Left renal cortex interstitium (tissue), 4 donors: ENCODE measurements around the gene ENAH. TPM values are rescaled to one million over a fixed set of nuclear protein-coding genes. Genes with fewer than 3 reads are reported as not detected.
"Not testable (repeated sequence)": the region's sequence is repeated elsewhere in the genome, so short reads cannot be mapped to it uniquely, and the experiment has no call there.

Experiments used
- DNase-seq, 4 donors: peaks; one replicate each; pipeline ENCODE4 v3.0.0-alpha.2; 2013; ENCODE audit warnings: low read depth in 4 of 4, low spot score in 2 of 4, missing footprints in 1 of 4
- polyA plus RNA-seq, 4 donors: library from polyadenylated mRNA; unstranded; fragments of 120-200 nt; gene quantifications; one replicate each; pipeline ENCODE4 v1.2.1, GENCODE V29; 2013; ENCODE audit not compliant: insufficient read length in 4 of 4

The ENAH gene
- polyA plus RNA-seq, 4 donors: 97.9 to 114 (median 105) TPM

DNA sequence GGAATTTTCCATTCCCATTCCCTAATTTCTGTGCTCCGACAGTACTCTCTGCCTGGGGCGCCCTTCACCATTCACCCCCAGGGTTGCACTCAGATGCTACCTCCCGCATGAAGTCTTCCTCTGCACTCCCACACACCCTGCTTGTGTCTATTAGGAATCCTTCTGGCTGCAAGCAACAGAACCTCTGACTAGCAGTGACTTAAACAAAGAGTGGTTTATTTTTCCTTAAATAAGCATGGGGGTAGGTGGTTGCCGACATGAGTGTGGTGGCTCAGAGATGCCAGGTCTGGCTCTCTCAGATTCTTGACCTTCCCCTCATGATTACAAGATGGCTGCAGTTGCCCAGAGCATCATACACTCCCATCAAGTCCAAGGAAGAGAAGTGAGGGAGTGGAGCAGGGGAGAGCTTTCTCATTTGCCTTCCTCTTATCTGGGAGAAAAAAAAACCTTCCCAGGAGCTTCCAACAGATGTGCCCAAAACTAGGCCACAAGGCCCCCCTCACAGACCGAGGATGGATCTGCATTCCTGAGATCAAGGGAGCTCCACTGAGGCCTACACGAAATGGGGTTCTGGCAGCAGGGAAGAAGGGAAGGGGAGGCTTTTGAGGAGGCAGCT lies 175.5 kb downstream of the ENAH start:
- no peak for DNase-seq

DNA sequence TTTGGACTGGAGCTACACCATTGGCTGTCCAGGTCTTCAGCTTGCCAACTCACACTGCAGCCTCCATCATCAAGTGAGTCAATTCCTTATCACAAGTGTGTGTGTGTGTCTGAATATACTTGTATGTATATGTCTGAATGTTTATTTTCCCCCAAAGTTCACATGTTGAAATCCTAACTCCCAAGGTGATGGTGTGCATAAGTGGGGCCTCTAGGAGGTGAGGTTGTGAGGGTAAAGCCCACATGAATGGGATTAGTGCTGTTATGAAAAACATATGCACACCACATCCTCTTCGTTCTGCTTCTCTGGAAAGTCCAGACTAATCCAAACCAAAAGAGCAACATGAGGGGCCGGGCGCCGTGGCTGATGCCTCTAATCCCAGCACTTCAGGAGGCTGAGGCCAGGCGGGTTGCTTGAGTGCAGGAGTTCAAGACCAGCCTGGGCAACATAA lies 176.4 kb downstream of the ENAH start:
- DNase-seq: no peak

DNA sequence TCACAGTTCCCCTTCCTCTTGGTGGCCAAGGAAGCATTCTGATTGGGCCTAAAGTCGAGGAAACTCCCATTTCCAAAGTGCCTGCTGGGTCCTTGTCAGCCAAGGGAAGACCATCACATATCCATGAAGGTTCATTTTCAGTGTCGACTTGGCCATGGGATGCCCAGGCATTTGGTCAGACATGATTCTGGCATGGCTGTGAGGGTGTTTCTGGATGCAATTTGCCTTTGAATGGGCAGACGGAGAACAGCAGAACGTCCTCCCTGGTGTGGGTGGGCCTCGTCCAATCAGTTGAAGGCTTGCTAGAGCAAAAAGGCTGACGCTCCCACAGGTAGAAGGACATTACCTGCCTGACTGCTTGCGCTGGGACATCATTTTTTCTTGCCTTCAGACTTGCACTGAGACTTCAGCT lies 176.8 kb downstream of the ENAH start:
- DNase-seq: no peak

DNA sequence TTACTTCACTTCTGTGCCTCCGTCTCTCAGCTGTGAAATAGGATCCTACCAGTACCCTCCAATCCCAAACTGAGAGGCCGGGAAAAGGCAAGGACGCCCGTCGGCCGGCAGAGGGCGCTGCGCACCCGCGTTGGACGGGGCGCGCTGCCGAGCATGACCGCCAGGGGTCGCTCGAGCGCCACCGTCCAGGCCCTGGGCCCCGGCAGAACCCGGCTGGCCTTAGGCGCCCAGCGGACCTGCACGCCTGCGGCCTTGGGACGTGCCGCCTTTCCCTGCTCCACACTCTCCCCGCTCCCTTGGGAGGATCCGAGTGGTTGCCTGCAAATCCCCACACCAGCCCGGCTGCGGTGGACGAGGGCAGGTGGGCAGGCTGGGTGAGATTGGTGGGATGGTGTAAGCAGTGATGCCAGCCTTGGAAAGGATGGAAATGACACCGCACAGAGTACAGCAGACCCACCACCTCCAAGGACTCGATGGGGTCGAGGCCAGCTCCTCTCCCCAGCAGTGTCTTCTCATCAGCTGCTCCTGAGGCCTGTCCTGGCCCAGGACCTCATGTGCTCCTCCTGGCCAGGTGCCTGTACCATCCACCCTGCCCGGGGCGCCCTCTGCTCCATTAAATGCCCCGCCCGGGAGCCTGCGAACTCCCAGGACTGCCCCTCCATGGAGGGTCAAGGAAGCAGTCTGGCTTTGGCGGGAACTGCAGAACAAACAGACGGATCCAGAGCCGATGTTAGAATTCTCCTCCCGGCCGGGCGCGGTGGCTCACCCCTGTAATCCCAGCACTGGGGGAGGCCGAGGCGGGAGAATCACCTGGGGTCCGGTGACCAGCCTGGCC lies 177.7 kb downstream of the ENAH start:
- peak; percentile 41 to 64 (median 54) for DNase-seq

DNA sequence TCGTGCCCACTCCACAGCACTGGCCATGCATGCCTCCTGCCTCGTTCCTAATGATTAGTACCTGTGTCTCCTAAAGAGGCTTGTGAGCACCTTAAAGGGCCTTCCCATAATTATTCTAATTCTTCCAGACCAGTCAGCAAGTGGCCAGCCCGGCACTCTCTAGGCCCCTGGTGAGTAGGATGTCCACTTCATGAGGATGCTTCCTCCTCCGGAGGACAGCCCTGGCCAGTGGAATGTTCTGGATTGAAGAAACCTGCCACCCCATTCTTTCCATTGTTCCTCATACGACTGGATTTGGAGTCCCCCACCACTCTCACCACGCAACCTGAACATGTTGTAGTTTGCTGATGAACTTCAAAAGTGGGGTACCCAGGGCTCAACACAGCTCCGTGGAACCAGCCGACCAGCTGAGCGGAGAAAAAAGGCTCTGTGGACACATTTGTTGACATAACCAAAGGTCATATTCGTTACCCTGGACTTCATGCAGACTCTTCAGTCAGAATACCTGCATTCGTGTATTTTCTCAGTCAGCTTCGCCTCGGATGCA lies 178.4 kb downstream of the ENAH start:
- DNase-seq: no peak

DNA sequence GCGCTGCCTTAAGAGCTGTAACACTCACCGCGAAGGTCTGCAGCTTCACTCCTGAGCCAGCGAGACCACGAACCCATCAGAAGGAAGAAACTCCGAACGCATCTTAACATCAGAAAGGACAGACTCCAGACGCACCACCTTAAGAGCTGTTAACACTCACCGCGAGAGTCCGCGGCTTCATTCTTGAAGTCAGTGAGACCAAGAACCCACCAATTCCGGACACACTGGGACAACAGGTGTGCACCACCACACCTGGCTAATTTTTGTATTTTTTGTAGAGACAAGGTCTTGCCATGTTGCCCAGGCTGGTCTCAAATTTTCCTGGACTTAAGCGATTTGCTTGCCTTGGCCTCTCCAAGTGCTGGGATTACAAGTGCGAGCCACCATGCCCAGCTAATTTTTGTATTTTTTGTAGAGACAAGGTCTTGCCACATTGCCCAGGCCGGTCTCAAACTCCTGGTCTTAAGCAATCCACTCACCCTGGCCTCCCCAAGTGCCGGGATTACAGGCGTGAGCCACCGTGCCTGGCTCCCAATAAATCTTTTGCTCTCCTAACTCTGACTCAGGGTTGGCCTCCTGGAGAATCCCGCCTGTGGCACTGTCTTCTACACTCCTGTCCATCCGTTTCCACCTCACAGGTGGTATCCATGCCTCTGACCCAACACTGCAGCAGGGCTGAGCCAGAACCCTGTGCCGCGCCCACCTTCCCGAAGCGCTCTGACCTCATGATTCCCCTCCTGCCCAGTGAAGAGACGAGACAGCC lies 179.1 kb downstream of the ENAH start:
- not testable (repeated sequence) for DNase-seq

DNA sequence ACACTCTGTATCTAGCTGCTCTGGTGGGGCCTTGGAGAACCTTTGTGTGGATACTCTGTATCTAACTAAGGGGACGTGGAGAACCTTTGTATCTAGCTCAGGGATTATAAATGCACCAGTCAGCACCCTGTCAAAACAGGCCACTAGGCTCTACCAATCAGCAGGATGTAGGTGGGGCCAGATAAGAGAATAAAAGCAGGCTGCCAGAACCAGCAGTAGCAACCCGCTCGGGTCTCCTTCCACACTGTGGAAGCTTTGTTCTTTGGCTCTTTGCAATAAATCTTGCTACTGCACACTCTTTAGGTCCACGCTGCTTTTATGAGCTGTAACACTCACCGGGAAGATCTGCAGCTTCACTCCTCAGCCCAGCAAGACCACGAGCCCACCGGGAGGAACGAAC lies 179.7 kb downstream of the ENAH start:
- not testable (repeated sequence) for DNase-seq

DNA sequence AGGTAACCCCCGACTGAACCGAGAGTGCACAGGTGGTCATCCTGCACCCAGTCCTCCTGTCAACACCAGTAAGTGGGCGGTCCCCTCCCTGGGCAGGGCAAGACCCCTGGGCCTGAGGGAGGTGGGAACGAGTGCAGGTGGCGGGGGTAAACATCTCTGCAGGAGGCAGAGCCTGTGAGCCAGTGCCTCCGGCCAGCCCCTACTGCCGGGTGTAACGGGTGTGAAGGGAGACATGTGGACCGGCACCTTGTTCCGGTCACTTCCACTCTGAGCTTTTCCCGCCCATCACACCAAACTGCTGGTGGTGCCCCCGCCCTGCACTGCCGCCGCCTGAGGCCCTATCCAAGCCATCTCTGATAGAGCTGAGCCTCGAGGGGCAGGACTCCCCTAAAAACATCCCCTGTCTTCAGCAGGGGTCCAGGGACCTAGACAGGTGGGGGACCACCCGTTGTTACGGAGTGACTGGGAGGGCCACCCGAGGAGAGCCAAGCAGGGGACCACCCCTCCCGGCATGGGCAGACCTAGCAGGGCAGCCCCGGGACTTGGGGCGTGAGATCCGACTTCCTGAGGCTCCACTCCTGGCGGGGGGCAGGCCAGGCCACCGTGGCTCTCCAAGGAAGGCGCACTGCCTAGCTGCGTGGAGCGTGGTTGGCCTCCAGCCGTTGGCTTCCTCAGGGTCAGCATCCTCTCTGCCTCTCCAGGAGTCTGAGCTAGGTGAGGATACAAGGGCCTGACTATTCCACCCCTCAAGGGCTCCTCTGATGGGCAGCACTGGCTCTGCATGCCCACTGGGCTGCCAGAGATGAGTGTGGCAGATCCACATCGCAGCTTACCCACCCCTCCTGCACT lies 181.2 kb downstream of the ENAH start:
- no peak for DNase-seq

DNA sequence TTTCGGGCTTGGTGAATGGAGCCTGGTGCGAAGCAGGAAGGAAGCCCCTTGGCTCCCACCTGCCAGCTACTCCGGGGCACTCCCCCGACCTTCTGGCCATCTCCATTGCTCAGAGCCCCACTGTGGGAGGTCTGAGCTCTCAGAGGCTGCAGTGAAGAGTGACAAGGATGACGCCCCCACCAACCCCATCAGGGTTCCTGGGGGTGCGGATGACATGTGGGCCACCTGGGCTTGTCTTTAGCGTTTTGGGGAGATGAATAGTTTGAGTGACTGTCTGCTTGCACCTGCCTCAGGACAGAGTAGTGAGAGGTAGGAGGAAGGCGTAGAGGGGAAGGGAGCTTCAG lies 181.8 kb downstream of the ENAH start:
- no peak for DNase-seq

DNA sequence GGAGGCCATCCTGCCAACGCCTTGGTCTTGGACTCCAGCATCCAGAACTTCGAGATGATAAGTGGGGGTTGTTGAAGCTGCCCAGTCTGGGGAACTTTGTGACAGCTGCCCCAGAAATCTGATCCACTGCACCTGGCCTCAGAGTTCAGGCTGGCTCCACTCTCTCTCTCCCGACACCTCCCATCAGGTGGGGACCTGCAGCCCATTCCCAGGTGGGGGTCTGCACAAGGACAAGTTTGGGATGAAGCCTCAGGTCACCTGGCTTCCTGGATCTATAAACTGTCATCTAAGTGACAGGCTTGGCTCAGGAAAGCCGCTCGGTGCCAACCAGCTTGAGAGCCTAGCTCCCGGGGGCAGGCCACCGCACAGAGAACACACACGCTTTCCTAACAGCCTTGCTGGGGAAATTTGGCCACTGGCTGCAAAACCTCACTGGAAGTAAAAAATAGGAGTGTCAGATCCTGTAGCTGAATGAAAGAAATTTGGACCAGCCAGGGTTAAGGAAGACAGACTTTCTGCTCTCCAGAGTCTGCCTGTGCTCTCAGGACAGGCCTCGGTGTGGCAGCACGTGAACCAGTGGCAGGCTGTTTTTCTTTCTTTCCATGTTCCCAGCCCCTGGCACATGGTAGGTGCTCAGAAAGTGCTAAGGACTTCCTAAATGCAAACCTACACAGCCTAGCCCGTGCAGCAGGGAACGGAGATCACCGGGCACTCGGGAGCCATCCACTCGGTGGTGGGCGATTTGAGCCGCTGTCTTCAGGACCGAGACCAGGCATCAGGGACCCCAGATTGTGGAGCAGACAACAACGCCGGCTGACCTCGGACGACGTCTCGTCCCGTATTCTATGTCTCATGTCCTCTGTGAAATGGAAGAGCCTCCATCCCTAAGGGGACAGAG lies 182.5 kb downstream of the ENAH start:
- no peak for DNase-seq

DNA sequence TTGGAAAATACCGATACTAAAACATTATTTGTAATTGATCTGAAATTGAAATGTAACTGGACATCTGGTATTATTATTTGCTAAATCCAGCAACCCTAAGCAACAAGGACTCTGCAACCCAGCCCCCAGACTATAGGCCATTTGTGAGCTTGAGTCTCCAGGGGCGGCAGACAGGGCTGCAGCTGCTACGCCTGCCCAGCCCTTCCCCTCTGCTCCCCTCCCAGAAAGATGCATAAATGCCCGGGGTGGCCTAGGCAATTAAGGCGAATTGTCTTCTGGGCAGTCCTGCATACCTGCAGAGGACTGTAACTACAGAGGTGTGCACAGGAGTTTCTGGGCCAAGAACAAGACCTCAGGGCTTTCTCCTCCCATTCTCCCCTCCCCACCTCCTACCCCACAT lies 183.9 kb downstream of the ENAH start:
- DNase-seq: no peak

DNA sequence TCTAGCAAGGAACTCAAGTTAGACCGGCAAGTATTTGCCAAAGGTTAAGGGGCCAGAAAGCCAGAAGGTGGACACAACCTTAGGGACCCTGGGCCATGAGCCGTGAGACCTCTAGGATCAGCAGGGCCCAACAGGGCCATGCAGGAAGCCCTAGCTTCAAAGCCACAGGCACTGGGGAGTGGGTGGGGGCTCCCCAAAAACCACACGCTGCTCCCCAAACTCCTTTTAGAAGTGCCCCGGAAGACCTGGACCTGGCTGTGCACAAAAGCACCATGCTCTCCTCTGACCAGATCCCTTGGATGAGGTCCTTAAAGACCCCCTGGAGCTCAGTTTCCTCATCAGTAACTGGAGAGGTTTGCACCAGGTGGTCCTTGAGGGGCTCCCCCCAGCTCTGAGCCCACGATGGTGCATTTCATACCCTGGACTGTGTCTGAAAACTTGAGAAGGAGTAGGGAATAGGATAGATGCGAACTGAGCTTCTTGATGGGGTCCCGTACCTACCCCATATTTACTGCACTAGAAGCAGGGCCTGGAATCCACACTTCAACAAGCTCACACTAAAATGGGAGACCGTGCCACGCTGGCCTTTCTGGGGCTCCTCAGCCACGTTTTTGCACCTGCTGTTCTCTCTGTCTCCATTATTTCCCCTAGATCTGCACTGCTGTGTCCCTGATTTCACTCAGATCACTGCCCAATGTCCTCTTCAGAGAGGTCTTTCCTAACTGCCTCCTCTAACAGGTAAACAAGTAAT lies 184.5 kb downstream of the ENAH start:
- no peak for DNase-seq

DNA sequence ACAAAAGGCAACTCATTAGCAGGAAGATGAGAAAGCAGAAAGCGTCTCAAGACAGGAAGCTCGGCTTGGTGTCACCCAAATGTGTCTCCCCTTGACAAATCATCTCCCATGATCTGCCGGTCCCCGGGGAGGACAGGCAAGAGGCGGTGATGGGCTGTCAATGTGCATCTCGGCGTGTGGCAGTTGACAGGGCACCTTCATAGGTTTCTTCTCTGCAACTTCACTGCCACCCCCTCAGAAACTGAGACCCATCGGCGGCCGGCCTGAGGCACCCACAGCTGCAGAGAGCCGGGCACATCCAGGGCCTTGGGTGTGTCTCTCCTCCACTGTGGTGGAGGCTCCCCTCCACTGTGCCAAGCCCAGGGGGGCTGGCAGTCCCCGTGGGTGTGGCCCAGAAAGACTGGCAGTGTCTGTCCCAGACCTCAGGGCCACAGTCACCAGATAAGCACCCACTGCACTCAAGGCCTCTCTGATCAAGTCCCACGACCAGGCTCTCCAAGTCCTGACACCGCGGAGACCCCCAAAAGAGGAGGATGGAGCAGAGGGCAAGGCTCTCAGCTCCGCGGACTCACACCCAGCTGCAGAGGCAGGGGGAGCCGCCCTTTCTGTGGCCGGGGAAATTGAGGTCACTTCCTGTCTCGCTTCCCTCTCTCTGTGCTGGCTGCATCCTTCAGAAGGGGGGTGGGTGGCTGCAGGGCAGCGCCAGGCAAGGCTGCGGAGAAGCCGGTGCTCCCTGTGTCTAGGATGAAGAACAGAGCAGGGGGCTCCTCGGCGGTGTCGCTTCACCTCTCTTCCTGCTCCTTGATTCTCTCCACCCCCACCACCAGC lies 185.5 kb downstream of the ENAH start:
- DNase-seq: no peak

DNA sequence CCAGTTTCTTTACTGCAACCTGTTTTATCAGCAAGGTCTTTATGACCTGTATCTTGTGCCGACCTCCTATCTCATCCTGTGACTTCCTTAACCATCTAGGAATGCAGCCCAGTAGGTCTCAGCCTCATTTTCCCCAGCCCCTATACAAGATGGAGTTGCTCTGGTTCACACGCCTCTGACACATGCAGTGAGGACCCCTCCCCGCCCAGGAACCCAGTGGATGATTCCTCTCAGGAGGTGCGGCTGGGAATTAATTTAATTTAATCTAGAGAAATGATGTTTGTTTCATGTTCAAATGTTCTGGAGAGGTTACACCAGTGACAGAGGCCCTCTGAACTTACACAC lies 186.1 kb downstream of the ENAH start:
- DNase-seq: no peak

DNA sequence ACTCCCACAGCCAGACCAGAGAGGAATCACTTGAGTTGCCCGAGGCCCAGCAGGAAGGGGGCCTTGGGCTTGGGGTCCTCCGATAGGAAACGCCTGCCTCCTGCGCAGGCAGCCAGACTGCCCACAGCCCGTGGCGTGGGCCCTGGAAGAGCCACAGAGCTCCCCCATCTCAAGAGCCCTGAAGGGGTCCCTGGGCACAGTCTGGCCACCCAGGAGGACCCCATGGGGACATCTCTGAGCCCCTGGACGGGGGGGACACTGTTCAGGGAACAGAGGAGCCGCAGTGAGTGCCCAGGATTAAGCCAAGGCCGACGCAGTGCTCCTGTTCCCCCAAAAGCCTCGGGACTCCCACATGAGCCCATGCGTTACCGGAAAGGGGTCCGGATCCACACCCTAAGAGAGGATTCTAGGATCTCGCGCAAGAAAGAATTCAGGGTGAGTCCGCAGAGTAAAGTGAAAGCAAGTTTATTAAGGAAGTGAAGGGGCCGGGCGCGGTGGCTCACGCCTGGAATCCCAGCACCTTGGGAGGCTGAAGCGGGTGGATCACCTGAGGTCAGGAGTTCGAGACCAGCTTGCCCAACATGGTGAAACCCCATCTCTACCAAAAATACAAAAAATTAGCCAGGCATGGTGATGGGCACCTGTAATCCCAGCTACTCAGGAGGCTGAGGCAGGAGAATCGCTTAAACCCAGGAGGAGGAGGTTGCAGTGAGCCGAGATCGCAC lies 187.0 kb downstream of the ENAH start:
- DNase-seq: no peak

DNA sequence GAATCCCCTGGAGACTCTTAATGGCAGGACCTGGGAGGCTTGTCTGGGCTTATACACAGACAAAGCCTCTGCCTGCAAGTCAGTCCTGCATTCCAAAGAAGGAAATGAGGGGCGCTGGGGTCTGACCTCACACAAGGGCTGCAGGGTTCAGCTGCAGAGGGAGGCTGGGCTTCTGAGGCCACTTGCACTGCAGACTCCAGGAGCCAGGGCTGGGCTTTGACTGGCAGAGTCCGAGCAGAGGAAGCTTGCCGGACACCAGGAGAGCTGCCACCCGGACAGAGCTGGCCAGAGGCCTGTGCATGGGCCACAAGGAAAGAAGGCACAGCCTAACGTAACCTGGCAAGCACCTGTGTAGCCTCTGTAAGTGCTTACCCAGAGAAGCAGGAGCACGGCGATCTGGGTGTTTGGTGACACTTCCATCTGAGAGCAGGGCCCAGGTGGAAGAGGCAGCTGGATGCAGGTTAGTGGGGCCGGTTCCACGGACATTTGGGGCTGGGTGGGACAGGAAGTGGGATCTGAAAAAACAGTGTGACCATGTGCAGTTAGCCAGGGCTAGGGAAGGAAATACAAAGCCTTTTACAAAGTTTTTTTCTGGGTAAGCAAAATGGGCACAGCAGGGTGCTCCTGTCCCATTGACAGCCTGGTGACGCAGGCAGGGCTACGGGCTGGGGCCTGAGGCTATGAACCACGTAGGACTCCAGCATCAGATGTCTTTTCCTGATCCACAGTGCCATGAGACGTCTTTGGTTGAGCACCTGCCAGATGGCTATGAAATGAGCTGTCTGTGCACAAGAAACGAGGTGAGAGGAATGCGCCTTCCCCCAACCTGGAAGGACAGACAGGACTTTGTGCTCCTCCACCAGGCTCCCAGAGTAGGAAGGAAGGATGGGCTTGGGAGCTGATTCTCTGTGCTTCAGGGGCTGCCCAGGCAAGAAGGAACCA lies 187.8 kb downstream of the ENAH start:
- DNase-seq: no peak
